Effector memory CD8-positive, alpha-beta T cell (primary cell): ENCODE results near the gene SLC27A5.
A peak's percentile ranks its signal among the peaks of the same experiment; 100 is the strongest.
"Not testable (repeated sequence)": the region's sequence is repeated elsewhere in the genome, so short reads cannot be mapped to it uniquely, and the experiment has no call there.

ENCODE experiments used
- ATAC-seq: fragments of 150-1000 bp; cut with Tn5 transposase; replicated peaks from 2 replicates; pipeline ENCODE4 v1.10.0; 2021; ENCODE audit warnings: mild to moderate bottlenecking, moderate library complexity
- DNase-seq, 3 experiments: peaks; one replicate each; pipeline ENCODE4 v3.0.0; 2021
- H3K27ac Mint-ChIP-seq, 2 donors: one replicate each; pipeline ENCODE4 v1.8.0; 2022; ENCODE audit warnings: mild to moderate bottlenecking in 2 of 2, mixed read lengths in 2 of 2, moderate library complexity in 2 of 2
- H3K27me3 Mint-ChIP-seq, 2 donors: one replicate each; pipeline ENCODE4 v1.8.0; 2022; ENCODE audit warnings: mixed read lengths in 2 of 2
- H3K36me3 Mint-ChIP-seq: one replicate; pipeline ENCODE4 v1.8.0; 2022; ENCODE audit warnings: mild to moderate bottlenecking, moderate library complexity, mixed read lengths; ENCODE audit not compliant: insufficient read depth
- H3K4me1 Mint-ChIP-seq, 2 donors: one replicate each; pipeline ENCODE4 v1.8.0; 2022; ENCODE audit warnings: low read depth in 2 of 2, mixed read lengths in 2 of 2
- H3K4me3 Mint-ChIP-seq, 2 donors: one replicate each; pipeline ENCODE4 v1.8.0; 2022; ENCODE audit warnings: mild to moderate bottlenecking in 2 of 2, mixed read lengths in 2 of 2, moderate library complexity in 2 of 2
- H3K9me3 Mint-ChIP-seq, 2 donors: one replicate each; pipeline ENCODE4 v1.8.0; 2022; ENCODE audit warnings: mixed read lengths in 2 of 2

The SLC27A5 gene

GRCh38 chr19:58546019-58546530 is 34.3 kb upstream of the SLC27A5 start:
- peaks cover 77% of the 10 kb centered on the region for H3K36me3 Mint-ChIP-seq
- no peaks in the 10 kb centered on the region for H3K9me3 Mint-ChIP-seq
- DNase-seq (no peak), ATAC-seq (no peak)
- peak overlapping the region; percentile 87 to 88 for H3K4me3 Mint-ChIP-seq
- H3K4me1 Mint-ChIP-seq = peaks cover 36% of the 10 kb centered on the region in 2 donors
- H3K27me3 Mint-ChIP-seq = peaks cover 6 to 16% of the 10 kb centered on the region in 2 donors
- H3K27ac Mint-ChIP-seq = peak overlapping the region; percentile 92 to 95

GRCh38 chr19:58545286-58546018 is 33.7 kb upstream of the SLC27A5 start:
- peaks cover 71% of the 10 kb centered on the region for H3K36me3 Mint-ChIP-seq
- peaks cover 6 to 16% of the 10 kb centered on the region in 2 donors for H3K27me3 Mint-ChIP-seq
- peaks cover 36% of the 10 kb centered on the region in 2 donors for H3K4me1 Mint-ChIP-seq
- ATAC-seq = no peak
- no peak for DNase-seq
- peak overlapping the region; percentile 92 to 95 for H3K27ac Mint-ChIP-seq
- H3K4me3 Mint-ChIP-seq = peak overlapping the region; percentile 87 to 88
- no peaks in the 10 kb centered on the region for H3K9me3 Mint-ChIP-seq

- ATAC-seq = peak; percentile 45
- Mint-ChIP-seq H3K9me3 (no peaks in the 10 kb centered on the region), H3K36me3 (peaks cover 64% of the 10 kb centered on the region), H3K4me1 (peaks cover 34 to 36% of the 10 kb centered on the region in 2 donors), H3K27ac (peak overlapping the region; percentile 95 to 97), H3K27me3 (peaks cover 7 to 21% of the 10 kb centered on the region in 2 donors), H3K4me3 (peak overlapping the region; percentile 89 to 94)
- DNase-seq = peak in 1 of 3 experiments; percentile 76
Observed at GRCh38 chr19:58544591-58545285, 32.9 kb upstream of the SLC27A5 start.

- Mint-ChIP-seq H3K27ac (peak within 1 kb of the TSS; percentile 95 to 97), H3K27me3 (peaks cover 14 to 29% of the 10 kb centered on the region in 2 donors), H3K4me3 (peak within 1 kb of the TSS; percentile 89 to 94), H3K9me3 (no peaks in the 10 kb centered on the region), H3K4me1 (peaks cover 33 to 36% of the 10 kb centered on the region in 2 donors), H3K36me3 (peaks cover 56% of the 10 kb centered on the region)
- DNase-seq = peak; percentile 100
- ATAC-seq = peak; percentile 88
Observed at GRCh38 chr19:58543826-58544590, 32.2 kb upstream of the SLC27A5 start, which contains the start of gene TRIM28. Gene TRIM28, plus strand, starts transcription at chr19:58544064. Its CDS starts 694 bp downstream, at chr19:58544758.

- Mint-ChIP-seq H3K27ac (peak overlapping the region in 1 of 2 donors; percentile 97), H3K4me1 (peaks cover 34 to 35% of the 10 kb centered on the region in 2 donors), H3K36me3 (peaks cover 45% of the 10 kb centered on the region), H3K27me3 (peaks cover 24 to 41% of the 10 kb centered on the region in 2 donors)
- DNase-seq, H3K4me3 Mint-ChIP-seq, H3K9me3 Mint-ChIP-seq, ATAC-seq: not testable (repeated sequence)
Observed at GRCh38 chr19:58542641-58543372, 31.0 kb upstream of the SLC27A5 start.

- peaks cover 44 to 66% of the 10 kb centered on the region in 2 donors for H3K27me3 Mint-ChIP-seq
- H3K27ac Mint-ChIP-seq = not testable (repeated sequence)
- peak overlapping the region; percentile 35 to 59 for H3K4me3 Mint-ChIP-seq
Observed at GRCh38 chr19:58539169-58539559, 27.4 kb upstream of the SLC27A5 start.

GRCh38 chr19:58538257-58539168 is 26.7 kb upstream of the SLC27A5 start:
- ATAC-seq (peak; percentile 78), DNase-seq (no peak)
- H3K27me3 Mint-ChIP-seq = peaks cover 44 to 60% of the 10 kb centered on the region in 2 donors
- no peak overlapping the region for H3K27ac Mint-ChIP-seq
- peak overlapping the region; percentile 35 to 59 for H3K4me3 Mint-ChIP-seq
- peaks cover 5% of the 10 kb centered on the region for H3K36me3 Mint-ChIP-seq
- H3K4me1 Mint-ChIP-seq = peaks cover 5 to 8% of the 10 kb centered on the region in 2 donors
- no peaks in the 10 kb centered on the region for H3K9me3 Mint-ChIP-seq

More at GRCh38 chr19:58539169-58539559, 27.4 kb upstream of the SLC27A5 start:
- ATAC-seq, H3K9me3 Mint-ChIP-seq, DNase-seq: not testable (repeated sequence)
- peaks cover 12% of the 10 kb centered on the region in 2 donors for H3K4me1 Mint-ChIP-seq
- peaks cover 12% of the 10 kb centered on the region for H3K36me3 Mint-ChIP-seq

- no peak for ATAC-seq
- Mint-ChIP-seq H3K27ac (no peak overlapping the region), H3K4me1 (peaks cover 4 to 5% of the 10 kb centered on the region in 2 donors), H3K36me3 (no peaks in the 10 kb centered on the region), H3K9me3 (no peaks in the 10 kb centered on the region), H3K27me3 (peaks cover 42 to 54% of the 10 kb centered on the region in 2 donors), H3K4me3 (no peak overlapping the region)
- no peak for DNase-seq
Observed at GRCh38 chr19:58536852-58537798, 25.3 kb upstream of the SLC27A5 start.

- H3K4me3 Mint-ChIP-seq = no peak overlapping the region
- H3K27me3 Mint-ChIP-seq = peaks cover 54 to 65% of the 10 kb centered on the region in 2 donors
- no peak overlapping the region for H3K27ac Mint-ChIP-seq
- no peaks in the 10 kb centered on the region for H3K9me3 Mint-ChIP-seq
- no peak for DNase-seq
- ATAC-seq = no peak
- H3K36me3 Mint-ChIP-seq = no peaks in the 10 kb centered on the region
- H3K4me1 Mint-ChIP-seq = peaks cover 4 to 5% of the 10 kb centered on the region in 2 donors
Observed at GRCh38 chr19:58535857-58536256, 24.1 kb upstream of the SLC27A5 start.

GRCh38 chr19:58531034-58531840 is 19.4 kb upstream of the SLC27A5 start:
- ATAC-seq = no peak
- Mint-ChIP-seq H3K4me1 (no peaks in the 10 kb centered on the region), H3K36me3 (no peaks in the 10 kb centered on the region), H3K9me3 (no peaks in the 10 kb centered on the region), H3K27me3 (peaks cover 23 to 25% of the 10 kb centered on the region in 2 donors), H3K4me3 (no peak overlapping the region), H3K27ac (no peak overlapping the region)
- no peak for DNase-seq
